ENCODE data around the gene RGS17. TPM values are rescaled to one million over a fixed set of nuclear protein-coding genes. Genes with fewer than 3 reads are reported as not detected.

The RGS17 gene
- total RNA-seq, 1 donor from 2014 or later = not detected

Other genes with a start within 250 kb of the RGS17 start
- 40.7 and 42.6 TPM in 2 replicates for gene FBXO5, start 148.2 kb downstream of the RGS17 start, total RNA-seq
- gene MTRF1L, start 128.6 kb downstream of the RGS17 start, total RNA-seq = 18.9 and 20.5 TPM in 2 replicates

Data from T-helper 1 cell treated with Interleukin-12 subunit alpha and Interleukin-12 subunit beta and Interleukin-4 antibody, amounts not matched to agents 30 ng/mL and 1 ng/mL, for 36 hours (primary cell).